Pulmonary artery endothelial cell (primary cell): ENCODE measurements around the gene ING2. TPM values are rescaled to one million over a fixed set of nuclear protein-coding genes. Genes with fewer than 3 reads are reported as not detected.
A peak's percentile ranks its signal among the peaks of the same experiment; 100 is the strongest.
"Not testable (repeated sequence)": the region's sequence is repeated elsewhere in the genome, so short reads cannot be mapped to it uniquely, and the experiment has no call there.

Experiments used
- DNase-seq: peaks from one replicate; pipeline ENCODE4 v3.0.0-alpha.2; 2011; ENCODE audit warnings: low read depth, low spot score
- total RNA-seq: library from RNA; depleted of rRNA; stranded (reverse); fragments of >200 nt; gene quantifications from 2 replicates; pipeline ENCODE4 v1.2.3, GENCODE V29; 2014

The ING2 gene, protein sequence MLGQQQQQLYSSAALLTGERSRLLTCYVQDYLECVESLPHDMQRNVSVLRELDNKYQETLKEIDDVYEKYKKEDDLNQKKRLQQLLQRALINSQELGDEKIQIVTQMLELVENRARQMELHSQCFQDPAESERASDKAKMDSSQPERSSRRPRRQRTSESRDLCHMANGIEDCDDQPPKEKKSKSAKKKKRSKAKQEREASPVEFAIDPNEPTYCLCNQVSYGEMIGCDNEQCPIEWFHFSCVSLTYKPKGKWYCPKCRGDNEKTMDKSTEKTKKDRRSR
- 7.6 and 8.5 TPM in 2 replicates for total RNA-seq

DNA sequence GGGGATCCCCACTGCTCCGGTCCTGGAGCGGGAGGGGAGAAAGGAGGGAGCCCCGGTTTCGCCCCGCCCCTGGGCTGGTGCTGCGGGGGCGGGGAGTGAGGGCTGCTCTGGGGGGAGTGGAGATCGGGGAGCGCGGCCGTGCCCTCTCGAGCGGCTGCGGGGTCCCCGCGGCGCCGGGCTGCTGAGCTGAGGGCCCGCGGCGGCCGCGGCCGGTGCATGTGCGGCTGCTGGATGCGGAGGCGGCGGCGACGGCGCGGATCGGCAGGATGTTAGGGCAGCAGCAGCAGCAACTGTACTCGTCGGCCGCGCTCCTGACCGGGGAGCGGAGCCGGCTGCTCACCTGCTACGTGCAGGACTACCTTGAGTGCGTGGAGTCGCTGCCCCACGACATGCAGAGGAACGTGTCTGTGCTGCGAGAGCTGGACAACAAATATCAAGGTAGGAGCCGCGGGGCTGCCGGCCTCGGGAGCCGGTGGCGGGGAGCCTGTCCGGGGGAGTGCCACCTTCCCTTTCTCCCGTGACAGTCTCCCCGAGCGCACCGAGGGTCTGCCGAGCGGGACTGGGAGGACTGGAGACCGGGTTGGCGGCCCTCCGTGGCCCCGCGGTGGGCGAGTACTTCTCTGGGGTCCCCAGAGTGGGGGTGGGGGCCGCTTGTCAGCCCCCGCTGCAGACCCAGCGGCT, at the start of gene ING2:
TSS of gene ING2 (plus strand) at position 129 of the 681 bp plus-strand sequence. CDS start at position 267, 138 bp downstream.
- no peak for DNase-seq

DNA sequence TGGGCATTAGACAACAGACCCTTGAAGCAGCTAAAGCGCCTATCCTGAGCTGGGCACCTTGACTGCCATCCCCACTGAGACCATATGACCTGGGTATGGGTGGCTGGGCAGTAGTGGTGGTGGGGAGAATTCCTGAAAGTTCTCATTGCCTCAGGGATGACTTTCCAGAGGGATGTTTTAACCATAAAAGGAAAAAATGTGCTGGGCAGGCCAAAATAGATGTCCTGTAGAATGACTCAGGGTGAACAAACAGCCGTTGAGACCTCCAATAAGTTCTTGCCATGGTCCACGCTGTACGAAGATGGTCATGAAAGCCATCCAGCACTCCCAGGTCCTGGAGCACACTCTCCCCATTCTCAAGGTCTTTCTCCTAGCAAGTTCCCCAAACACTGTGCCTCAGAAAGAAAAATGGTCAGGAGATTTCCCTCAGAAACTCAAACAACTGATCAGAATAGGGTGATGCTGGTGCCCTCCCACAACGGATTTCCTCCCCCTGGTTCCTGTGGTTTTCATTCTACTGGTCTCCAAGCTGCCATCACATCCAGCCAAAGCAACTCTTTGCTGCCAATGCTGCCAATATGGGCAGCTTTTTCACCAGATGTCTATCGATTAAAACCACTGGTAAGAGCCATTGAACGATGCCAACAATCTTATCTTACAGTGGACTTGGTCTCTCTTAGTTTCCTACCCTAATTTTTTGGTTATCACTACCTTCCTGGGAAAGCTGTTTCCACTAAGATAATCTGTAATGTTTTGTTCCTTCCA, 49.2 kb upstream of the ING2 start:
- no peak for DNase-seq

DNA sequence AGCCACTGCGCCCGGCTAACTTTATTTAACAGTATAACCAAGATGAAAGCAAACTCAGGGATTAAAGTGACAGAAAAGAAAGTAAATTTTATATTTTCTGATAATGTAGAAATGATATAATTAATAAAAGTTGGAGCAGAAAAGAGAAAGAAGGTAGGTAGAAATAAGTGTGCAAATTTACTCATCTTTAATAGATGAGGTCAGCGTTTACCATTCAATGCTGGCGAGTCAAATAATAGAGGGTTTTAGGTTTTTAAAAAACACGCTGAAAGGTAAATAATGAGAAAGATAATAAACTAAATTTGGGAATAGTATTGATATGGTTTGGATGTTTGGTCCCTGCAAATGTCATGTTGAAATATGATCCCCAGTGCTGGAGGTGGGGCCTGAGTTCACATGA, 46.9 kb upstream of the ING2 start:
- no peak for DNase-seq

DNA sequence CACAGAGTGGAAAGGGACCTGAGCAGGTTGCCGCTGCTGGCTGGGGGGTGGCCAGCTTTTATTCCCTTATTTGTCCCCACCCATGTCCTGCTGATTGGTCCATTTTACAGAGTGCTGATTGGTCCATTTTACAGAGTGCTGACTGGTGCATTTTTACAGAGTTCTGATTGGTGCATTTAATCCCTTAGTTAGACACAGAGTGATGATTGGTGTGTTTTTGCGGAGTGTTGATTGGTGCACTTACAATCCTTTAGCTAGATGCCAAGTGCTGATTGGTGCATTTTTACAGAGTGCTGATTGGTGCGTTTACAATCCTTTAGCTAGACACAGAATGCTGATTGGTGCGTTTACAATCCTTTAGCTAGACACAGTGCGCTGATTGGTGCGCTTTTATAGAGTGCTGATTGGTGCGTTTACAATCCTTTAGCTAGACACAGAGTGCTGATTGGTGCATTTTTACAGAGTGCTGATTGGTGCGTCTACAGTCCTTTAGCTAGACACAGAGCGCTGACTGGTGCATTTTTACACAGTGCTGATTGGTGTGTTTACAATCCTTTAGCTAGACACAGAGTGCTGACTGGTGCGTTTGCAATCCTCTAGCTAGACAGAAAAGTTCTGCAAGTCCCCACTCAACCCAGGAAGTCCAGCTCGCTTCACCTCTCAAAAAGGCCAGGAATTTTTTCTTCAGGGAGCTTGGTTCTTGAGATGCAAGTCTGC, 40.8 kb upstream of the ING2 start:
- DNase-seq, result not testable (repeated sequence)

DNA sequence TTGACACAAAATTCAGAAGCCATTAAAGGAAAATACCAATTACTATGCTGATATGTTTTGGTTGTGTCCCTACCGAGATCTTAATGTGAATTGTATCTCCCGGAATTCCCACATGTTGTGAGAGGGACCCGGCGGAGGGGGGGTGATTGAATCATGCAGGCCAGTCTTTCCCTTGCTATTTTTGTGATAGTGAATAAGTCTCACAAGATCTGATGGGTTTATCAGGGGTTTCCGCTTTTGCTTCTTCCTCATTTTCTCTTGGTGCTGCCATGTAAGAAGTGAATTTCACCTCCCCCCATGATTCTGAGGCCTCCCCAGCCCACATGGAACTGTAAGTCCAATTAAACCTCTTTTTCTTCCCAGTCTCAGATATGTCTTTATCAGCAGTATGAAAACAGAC, 39.0 kb upstream of the ING2 start:
- DNase-seq, result not testable (repeated sequence)

DNA sequence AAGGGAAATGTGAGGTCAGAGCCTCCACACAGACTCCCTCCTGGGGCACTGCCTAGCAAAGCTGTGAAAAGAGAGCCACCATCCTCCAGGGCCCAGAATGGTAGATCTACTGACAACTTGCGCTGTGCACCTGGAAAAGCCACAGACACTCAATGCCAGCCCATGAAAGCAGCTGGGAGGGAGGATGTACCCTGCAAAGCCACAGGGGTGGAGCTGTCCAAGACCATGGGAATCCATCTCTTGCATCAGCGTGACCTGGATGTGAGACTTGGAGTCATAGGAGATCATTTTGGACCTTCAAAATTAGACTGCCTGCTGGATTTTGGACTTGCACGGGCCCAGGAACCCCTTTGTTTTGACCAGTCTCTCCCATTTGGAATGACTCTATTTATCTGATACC, 37.6 kb upstream of the ING2 start:
- no peak for DNase-seq

DNA sequence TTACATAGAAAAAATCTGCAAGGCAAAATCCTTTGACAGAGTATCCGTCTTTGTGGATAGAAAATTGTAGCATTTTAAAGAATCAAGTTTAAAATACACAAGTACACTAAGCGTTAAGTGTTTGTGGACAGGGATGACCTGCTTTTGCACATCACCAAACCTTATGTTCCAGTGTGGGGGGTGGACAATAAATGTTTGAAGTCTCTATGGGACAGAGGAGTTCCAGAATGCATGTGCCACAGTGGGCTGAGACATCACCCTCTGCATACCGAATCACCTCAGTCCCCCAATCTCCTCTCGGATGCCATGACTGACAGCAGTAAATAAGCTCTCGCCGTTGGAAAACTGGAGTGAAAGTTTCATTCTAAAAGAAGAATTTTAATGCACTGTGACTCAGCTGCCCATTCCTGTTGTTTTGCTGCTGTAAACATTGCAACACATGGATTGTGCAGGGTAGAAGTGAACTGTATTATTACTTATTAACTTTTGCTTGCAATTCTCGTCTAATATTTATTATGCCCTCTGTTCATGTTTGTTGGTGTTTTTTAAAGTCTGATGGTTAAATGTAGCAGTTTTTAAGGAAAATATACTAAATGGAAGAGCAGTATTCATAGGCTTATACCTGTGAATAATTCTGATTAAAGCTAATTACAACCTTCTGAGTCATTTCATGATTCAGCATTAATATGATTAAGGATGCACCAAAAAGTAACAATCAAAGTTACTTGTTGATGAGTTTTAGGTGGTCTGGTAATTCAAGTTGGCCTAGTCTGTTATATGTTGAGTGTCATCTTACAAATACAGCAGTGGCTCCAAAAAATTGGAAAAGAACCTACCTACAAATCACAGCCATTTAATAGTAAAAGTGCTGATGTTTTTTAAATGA, 36.4 kb upstream of the ING2 start:
- no peak for DNase-seq

DNA sequence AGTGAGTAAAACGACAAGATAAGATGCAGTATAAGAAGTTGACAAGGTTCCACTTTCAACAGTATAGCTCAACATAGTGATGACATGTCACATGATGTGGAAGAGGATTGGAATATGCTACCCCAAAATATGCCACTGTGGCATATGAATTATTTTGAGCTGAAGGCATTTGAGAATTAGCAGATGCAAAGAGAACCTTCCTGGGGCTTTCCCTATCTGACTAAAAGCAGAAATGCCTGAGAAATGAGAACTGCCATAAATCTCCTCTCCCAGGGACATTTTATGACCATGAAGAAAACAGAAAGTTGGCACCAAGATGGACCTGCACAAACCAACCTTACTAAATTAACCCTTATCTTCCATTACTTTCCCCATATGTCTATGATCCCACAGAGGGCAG, 35.6 kb upstream of the ING2 start:
- DNase-seq, result no peak

DNA sequence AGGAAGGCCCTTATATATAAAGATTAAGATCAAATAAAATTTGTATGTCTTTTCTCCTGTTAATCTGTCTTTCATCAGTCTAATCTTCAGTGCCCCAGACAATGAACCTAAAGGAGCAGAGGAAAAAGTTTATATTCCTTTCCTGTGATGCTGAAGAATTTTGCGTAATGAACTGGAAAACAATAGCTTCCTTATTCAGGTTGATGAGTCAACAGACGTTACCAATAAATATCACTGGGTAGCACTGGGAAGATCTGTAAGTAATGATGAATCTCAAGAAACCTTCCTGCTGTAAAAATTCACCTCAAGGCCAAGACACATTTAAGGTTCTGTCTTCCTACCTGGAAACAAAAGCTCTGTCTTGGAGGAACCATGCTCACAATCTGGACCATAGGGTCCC, 34.9 kb upstream of the ING2 start:
- no peak for DNase-seq

DNA sequence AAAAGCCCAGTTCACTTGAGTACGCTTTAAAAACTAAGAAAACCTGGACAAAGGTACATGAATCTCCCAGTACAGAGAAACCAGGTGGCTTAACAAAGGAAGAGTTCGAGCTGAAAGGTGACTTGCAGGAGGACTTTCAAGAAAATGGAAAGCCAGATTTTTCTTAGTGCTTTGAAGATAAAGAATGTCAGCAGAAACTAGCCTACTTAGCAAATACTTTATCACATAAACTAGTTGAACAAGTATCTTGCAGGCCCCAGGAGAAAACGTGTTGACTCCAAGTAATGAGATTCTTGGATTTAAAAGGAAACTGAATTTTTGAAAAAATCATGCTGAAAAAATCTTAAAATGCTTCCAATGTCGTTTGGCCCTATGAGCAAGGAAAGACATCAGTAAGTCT, 34.0 kb upstream of the ING2 start:
- no peak for DNase-seq

DNA sequence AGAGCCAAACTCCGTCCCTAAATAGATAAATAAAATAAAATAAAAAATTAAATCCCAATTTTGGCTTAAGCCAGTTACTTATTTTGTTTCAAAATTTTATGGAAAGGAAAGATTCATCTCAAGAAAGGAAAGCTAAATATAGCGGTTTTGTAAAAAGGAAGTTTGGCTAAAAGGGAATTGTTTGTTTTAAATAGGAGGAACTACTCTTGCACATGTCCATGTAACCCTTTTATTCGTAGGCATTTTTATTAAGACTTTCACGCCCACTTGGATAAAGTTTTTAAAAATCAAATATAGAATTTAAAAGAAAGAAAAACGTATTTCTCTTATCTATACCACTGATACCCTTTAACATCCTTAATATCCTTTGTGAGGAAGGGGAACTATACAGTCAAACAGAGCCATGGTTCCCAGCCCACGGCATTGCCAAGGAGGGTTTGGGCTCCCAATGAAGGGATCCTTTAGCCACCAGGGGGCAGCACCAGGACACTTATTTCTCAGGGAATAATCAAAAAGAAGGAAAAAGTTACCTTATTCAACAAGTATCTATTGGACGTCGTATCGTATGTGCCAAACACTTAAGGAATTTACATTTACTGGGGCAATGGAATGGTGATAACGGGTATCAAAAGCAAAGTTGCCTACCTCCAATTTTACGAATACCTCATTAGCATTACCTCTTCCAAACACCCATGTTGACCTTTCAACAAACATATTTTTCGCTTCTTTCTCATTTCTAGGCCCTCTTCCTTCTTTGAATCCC, 32.7 kb upstream of the ING2 start:
- DNase-seq, result peak; percentile 29

DNA sequence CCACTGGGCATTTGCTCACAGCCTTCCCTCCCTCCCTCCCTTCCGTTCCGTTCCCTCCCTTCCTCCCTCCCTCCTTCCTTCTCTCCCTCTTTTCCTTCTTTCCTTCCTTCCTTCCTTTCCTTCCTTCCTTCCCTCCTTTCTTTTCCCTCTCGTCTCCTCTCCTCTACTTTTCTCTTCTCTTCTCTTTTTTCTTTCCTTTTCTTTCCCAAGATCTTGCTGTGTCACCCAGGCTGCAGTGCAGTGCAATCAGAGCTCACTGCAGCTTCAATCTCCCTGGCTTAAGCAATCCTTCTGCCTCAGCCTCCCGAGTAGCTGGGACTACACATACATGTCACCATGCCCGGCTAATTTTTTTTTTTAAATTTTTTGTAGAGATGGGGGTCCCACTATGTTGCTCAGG, 26.7 kb upstream of the ING2 start:
- DNase-seq, result no peak

DNA sequence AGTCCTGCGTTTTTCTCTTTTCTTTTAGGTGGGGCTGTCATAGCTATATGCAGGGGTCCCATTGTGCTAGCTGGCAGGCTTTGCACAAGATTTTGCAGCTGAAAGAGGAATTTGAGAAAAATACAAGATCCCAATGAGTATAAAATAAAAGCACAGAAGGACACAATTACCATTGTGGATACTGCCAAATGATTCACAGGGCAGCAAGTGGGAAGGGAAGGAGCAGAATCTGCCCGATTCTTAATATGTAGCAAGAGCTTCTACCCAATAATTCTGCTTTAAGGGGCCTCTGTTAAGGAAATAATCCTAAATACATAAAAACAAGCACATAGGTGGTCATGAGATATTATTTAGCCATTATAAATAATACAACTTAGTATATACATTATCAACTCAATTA, 25.9 kb upstream of the ING2 start:
- DNase-seq, result no peak

DNA sequence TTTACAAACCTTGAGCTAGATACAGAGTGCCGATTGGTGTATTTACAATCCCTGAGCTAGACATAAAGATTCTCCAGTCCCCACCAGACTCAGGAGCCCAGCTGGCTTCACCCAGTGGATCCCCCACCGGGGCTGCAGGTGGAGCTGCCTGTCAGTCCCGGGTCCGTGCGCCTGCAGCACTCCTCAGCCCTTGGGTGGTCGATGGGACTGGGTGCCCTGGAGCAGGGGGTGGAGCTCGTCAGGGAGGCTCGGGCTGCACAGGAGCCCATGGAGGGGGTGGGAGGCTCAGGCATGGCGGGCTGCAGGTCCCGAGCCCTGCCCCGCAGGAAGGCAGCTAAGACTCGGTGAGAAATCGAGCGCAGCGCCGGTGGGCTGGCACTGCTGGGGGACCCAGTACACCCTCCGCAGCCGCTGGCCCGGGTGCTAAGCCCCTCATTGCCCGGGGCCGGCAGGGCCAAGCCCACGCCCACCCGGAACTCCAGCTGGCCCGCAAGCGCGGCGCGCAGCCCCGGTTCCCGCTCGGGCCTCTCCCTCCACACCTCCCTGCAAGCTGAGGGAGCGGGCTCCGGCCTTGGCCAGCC, 22.3 kb upstream of the ING2 start:
- DNase-seq, result not testable (repeated sequence)

DNA sequence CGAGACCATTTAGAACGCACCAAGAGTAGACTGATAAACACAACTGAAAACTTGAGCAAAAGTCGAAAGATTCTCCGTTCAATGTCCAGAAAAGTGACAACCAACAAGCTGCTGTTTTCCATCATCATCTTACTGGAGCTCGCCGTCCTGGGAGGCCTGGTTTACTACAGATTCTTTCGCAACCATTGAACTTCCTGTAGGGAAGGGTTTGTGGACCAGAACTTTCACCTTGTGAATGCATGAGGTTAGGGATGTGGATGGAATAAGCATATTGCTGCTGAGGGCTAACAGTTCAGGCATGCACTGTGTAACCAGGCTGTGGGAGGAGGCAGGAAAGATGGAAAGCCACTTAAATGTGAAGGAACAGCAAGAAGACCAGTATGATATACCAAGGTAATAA, 20.9 kb upstream of the ING2 start:
- no peak for DNase-seq

DNA sequence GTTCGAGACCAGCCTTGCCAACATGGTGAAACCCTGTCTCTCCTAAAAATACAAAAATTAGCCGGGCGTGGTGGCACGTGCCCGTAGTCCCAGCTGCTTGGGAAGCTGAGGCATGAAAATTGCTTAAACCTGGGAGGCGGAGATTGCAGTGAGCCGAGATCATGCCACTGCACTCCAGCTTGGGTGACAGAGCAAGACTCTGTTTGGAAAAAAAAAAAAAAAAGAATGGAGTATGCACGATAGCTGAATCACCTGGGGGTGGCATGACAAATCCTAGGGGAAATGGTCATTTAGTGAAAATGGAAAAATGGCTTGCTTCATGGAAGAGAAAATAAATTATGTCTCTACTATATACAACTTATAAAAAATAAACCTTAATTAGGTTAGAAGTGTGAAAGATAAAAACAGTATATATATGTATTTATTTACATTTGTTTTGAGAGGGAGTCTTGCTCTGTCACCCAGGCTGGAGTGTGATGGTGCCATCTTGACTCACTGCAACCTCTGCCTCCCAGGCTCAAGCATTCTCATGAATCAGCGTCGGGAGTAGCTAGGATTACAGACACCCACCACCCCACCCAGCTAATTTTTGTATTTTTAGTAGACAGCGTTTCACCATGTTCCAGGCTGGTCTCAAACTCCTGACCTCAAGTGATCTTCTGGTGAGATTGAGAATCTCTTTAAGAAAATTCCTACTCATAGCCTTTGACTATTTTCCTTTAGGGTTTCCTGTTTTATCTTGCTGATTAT, 19.3 kb upstream of the ING2 start:
- DNase-seq, result no peak

DNA sequence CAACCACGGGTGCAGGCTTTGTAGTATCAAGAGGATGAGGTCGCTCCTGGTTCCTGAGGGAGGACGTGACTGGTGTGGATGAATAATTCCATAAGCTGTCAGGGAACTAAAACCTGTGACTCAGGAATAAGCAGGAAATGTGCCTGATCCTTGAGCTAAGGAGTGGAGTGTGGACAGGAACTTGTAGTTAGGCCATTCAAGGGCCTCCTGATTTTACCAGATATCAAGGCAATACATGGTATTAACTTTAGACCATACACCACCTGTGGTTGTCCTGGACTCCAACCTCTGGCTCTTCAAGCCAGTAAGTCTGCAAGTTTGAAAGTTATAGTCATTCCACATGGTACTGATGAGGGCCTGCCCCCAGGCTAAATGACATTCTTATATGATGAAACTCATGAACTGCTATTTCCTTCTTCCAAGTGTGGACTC, 12.1 kb upstream of the ING2 start:
- DNase-seq, result no peak

DNA sequence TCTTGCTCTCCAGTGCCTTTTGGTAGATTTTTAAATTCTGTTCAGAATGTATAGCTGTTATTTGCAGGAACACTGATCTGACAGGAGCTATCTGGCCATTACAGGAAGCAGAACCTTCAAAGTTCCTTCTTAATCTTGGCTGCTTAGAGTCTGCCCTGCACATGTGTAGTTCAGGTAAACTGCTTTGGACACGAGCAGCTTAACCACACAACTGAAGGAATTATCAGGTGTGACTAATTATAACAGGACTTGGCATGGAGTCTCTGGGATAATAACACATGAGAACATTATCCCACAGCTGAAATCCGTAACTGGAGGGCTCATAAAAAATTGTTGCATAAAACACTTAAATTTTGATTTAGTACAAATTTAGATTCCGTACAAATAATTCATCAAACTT, 11.6 kb upstream of the ING2 start:
- DNase-seq, result no peak

DNA sequence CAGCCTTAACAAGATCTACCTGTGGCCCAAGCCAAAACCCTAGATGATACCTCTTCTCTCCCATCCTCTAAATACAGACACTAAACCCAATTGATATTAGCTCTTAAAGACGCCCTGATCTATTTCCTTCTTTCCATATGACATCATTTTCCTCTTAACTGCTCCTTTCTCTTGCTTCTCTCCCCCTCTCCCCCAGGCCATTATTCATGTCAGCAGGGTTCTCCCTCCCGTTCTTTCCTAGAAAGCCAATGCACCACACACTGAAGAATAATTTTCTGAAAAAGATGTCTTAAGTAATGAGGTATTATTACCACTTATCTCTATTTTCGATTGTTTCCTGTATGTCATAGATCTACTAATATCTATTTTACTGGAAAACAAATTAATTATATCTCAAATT, 9.7 kb upstream of the ING2 start:
- no peak for DNase-seq
